GM12875 (cell line): ENCODE data around the gene MMP21.

Experiments
- H3K4me3 ChIP-seq: one replicate; pipeline ENCODE4 v1.5.1; 2011; ENCODE audit warnings: low read depth, low read length, control low read depth
- CTCF ChIP-seq: IDR thresholded peaks from 2 replicates; pipeline ENCODE4 v1.5.1; 2011; ENCODE audit warnings: low read depth, mild to moderate bottlenecking, control low read depth, inconsistent platforms, low read length, moderate library complexity, borderline replicate concordance; ENCODE audit not compliant: insufficient read depth

Gene MMP21

GRCh38 chr10:125766511-125766910 is 9.1 kb downstream of the MMP21 start:
- H3K4me3 ChIP-seq: no peak overlapping the region
- TF ChIP-seq CTCF: no peak

- TF ChIP-seq CTCF: no peak
- H3K4me3 ChIP-seq: no peak overlapping the region
Observed at GRCh38 chr10:125765835-125766234, 9.8 kb downstream of the MMP21 start.

- H3K4me3 ChIP-seq: no peak overlapping the region
- no peak for TF ChIP-seq CTCF
Observed at GRCh38 chr10:125762692-125763648, 12.7 kb downstream of the MMP21 start.

GRCh38 chr10:125761961-125762360 is 13.7 kb downstream of the MMP21 start:
- TF ChIP-seq CTCF: no peak

GRCh38 chr10:125757742-125758141 is 17.9 kb downstream of the MMP21 start:
- no peak for TF ChIP-seq CTCF
- no peak overlapping the region for H3K4me3 ChIP-seq

More at GRCh38 chr10:125761961-125762360, 13.7 kb downstream of the MMP21 start:
- no peak overlapping the region for H3K4me3 ChIP-seq

- TF ChIP-seq CTCF: no peak
- no peak overlapping the region for H3K4me3 ChIP-seq
Observed at GRCh38 chr10:125756853-125757487, 18.7 kb downstream of the MMP21 start.

GRCh38 chr10:125756196-125756595 is 19.4 kb downstream of the MMP21 start:
- TF ChIP-seq CTCF: no peak
- no peak overlapping the region for H3K4me3 ChIP-seq
